Ishikawa (cell line): ENCODE results near the gene CHEK2.

Experiments
- CEBPB ChIP-seq: IDR thresholded peaks from 2 replicates; pipeline ENCODE4 v1.6.1; 2012
- CREB1 ChIP-seq: IDR thresholded peaks from 2 replicates; pipeline ENCODE4 v1.6.1; 2012; ENCODE audit warnings: low read depth
- EGR1 ChIP-seq: IDR thresholded peaks from 2 replicates; pipeline ENCODE4 v1.6.1; 2012
- EP300 ChIP-seq: IDR thresholded peaks from 2 replicates; pipeline ENCODE4 v1.6.1; 2012; ENCODE audit warnings: borderline replicate concordance
- FOXM1 ChIP-seq: IDR thresholded peaks from 2 replicates; pipeline ENCODE4 v1.6.1; 2012; ENCODE audit warnings: low read depth, borderline replicate concordance
- NFIC ChIP-seq: IDR thresholded peaks from 2 replicates; pipeline ENCODE4 v1.6.1; 2012
- RAD21 ChIP-seq: IDR thresholded peaks from 2 replicates; pipeline ENCODE4 v1.6.1; 2012; ENCODE audit warnings: low read depth
- TAF1 ChIP-seq: IDR thresholded peaks from 2 replicates; pipeline ENCODE4 v1.6.1; 2012; ENCODE audit warnings: low read depth, mild to moderate bottlenecking
- TCF12 ChIP-seq: IDR thresholded peaks from 2 replicates; pipeline ENCODE4 v1.6.1; 2012; ENCODE audit warnings: low read depth
- TEAD4 ChIP-seq: IDR thresholded peaks from 2 replicates; pipeline ENCODE4 v1.6.1; 2012
- YY1 ChIP-seq: IDR thresholded peaks from 2 replicates; pipeline ENCODE4 v1.6.1; 2012; ENCODE audit warnings: low read depth
- ZBTB7A ChIP-seq: IDR thresholded peaks from 2 replicates; pipeline ENCODE4 v1.6.1; 2012; ENCODE audit warnings: low read depth
- TF ChIP-seq, protein P1 (sequence below): IDR thresholded peaks from 2 replicates; pipeline ENCODE4 v1.6.1; 2012
- TF ChIP-seq, protein P2 (sequence below): IDR thresholded peaks from 2 replicates; pipeline ENCODE4 v1.6.1; 2012
- TF ChIP-seq, protein P3 (sequence below): IDR thresholded peaks from 2 replicates; pipeline ENCODE4 v1.6.1; 2012; ENCODE audit warnings: low read depth, mild to moderate bottlenecking

Gene CHEK2

DNA sequence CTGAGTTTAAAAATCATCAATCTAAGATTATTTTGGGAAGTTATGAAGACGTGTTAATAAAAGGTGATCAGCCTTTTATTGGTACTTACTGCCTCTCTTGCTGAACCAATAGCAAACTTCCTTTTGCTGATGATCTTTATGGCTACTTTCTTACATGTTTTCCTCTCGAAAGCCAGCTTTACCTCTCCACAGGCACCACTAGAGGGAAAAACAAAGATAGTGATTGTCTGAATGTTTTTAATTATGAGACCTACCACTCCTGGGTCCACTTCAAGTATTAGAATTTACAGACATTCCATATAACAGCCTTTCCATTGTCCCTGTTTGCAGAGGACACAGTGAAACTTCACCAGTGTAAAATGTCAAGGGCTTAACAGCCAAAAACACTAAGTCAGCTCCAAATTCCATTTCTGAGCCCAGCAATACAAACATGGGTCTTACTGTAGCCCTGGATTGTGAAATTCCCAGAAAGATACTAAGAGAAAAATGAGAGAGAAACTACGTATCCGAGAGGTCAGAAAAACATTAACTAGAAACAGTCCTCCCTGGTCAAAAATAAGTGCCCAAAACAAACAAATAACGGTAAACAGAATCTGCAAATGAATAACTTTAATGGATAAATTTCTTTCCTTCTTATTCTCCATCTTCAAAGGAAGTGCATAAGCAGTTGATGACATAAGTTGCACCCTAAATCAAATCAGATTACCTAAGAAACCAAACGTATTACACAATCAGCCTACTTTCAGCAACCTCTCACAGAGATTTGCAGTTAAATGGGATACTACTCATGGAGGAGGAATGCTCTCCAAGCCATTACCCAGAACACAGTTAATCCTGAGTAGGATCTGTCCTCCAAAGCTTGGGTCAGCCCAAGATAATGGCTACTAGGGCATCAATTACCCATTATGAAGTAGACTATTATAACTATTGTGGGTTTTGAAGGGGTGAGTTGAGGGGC, 29.5 kb downstream of the CHEK2 start:
- TF ChIP-seq NFIC, result no peak
- TF ChIP-seq CEBPB, result peak; percentile 90

DNA sequence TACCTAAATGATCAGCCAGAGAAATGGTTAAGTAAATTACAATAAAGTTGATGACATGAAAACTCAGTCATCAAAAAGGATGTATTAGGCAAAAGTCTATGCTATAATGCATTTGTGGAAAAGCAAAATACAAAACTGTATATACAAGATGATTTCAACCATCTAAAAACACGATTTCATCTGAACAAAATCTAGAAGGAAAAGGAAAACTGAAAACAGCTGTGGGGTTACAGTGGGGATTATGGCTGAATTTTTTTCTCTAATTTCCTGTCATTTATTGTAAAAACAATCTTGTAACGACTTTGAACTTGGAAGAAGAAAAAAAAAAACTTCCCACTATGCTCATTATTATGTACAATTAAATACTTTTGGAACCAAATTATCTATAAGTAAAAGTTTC, 30.3 kb downstream of the CHEK2 start:
- TF ChIP-seq, protein P1, sequence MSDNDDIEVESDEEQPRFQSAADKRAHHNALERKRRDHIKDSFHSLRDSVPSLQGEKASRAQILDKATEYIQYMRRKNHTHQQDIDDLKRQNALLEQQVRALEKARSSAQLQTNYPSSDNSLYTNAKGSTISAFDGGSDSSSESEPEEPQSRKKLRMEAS, result no peak
- TF ChIP-seq ZBTB7A, result no peak
- TF ChIP-seq CREB1, result no peak
- TF ChIP-seq, protein P2, sequence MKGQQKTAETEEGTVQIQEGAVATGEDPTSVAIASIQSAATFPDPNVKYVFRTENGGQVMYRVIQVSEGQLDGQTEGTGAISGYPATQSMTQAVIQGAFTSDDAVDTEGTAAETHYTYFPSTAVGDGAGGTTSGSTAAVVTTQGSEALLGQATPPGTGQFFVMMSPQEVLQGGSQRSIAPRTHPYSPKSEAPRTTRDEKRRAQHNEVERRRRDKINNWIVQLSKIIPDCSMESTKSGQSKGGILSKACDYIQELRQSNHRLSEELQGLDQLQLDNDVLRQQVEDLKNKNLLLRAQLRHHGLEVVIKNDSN, result no peak
- no peak for TF ChIP-seq EP300
- TF ChIP-seq, protein P3, sequence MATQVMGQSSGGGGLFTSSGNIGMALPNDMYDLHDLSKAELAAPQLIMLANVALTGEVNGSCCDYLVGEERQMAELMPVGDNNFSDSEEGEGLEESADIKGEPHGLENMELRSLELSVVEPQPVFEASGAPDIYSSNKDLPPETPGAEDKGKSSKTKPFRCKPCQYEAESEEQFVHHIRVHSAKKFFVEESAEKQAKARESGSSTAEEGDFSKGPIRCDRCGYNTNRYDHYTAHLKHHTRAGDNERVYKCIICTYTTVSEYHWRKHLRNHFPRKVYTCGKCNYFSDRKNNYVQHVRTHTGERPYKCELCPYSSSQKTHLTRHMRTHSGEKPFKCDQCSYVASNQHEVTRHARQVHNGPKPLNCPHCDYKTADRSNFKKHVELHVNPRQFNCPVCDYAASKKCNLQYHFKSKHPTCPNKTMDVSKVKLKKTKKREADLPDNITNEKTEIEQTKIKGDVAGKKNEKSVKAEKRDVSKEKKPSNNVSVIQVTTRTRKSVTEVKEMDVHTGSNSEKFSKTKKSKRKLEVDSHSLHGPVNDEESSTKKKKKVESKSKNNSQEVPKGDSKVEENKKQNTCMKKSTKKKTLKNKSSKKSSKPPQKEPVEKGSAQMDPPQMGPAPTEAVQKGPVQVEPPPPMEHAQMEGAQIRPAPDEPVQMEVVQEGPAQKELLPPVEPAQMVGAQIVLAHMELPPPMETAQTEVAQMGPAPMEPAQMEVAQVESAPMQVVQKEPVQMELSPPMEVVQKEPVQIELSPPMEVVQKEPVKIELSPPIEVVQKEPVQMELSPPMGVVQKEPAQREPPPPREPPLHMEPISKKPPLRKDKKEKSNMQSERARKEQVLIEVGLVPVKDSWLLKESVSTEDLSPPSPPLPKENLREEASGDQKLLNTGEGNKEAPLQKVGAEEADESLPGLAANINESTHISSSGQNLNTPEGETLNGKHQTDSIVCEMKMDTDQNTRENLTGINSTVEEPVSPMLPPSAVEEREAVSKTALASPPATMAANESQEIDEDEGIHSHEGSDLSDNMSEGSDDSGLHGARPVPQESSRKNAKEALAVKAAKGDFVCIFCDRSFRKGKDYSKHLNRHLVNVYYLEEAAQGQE, result no peak

DNA sequence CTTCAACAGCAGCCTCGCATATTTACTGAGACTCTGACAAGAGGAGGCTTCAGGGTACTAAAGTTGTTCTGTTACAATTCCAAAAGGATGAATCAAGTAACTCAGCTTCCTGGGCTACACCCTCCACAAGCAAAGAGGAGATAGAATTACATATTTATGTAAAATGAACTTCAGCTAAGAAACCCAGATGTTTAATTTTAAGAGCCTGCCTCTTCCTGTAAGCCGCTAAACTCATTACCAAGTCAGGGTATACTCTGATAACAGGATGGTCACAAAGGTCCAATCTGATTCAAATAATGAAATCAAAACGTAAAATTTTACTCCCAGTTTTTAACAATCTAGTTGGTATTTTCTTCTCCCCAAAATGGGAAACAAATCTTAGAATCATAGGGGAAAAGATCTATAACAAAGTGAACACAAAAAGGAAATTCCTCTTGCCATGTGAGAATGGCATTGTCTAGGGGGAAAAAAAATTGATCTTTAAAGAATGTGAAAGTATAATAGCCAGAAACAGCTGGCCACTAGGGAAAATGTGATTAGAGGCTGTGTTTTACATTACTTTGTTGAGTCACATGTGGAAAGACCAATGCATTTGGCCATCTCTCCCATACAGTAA, 30.9 kb downstream of the CHEK2 start:
- TF ChIP-seq CREB1 (no peak), FOXM1 (no peak), EGR1 (no peak), TEAD4 (no peak), YY1 (no peak), NFIC (no peak), ZBTB7A (no peak), RAD21 (no peak), CEBPB (no peak), EP300 (no peak), TAF1 (no peak), TCF12 (no peak)
- TF ChIP-seq, protein P1, result no peak
- TF ChIP-seq, protein P2, result no peak
- TF ChIP-seq, protein P3, result no peak

DNA sequence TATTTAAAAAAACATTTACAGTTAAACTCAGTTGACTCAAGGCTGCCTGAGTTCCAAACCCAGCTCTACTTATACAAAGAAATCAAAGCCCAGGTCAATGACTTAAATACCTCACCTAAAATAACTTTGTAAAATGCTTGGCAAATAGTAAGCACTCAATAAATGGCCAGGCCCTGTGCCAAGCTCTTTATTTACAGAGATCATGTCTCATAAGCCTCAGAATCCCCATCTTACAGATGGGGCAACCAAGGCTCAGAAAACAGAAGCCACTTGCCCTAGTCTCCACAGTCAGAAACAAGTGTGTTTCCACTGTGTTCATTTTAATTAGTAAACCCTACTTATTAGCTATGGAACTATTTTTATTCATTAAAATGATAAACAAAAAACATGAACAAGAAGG, 31.5 kb downstream of the CHEK2 start:
- TF ChIP-seq TEAD4, result no peak
- TF ChIP-seq CEBPB, result no peak
- TF ChIP-seq, protein P3, result no peak
- TF ChIP-seq EP300, result no peak
- TF ChIP-seq YY1, result no peak
- no peak for TF ChIP-seq EGR1
- TF ChIP-seq NFIC, result no peak
- no peak for TF ChIP-seq TAF1
- no peak for TF ChIP-seq FOXM1
- TF ChIP-seq, protein P1, result no peak
- no peak for TF ChIP-seq RAD21
- no peak for TF ChIP-seq TCF12
- no peak for TF ChIP-seq CREB1
- no peak for TF ChIP-seq ZBTB7A
- TF ChIP-seq, protein P2, result no peak
